A549 (cell line): ENCODE data around the gene PAXX. TPM values are rescaled to one million over a fixed set of nuclear protein-coding genes. Genes with fewer than 3 reads are reported as not detected.

Experiments used
- ATAC-seq, 2 experiments: fragments of 200-7000 bp in 1 of 2; fragments of >200 bp in 1 of 2; cut with Nextera tagmentation in 1 of 2; cut with Tn5 transposase in 1 of 2; 3 replicates each; pipeline versions ENCODE4 v1.8.0 to v1.9.1; 2018 to 2020; ENCODE audit warnings: mild to moderate bottlenecking in 1 of 2, moderate library complexity in 1 of 2
- CTCF ChIA-PET: fragments of 300-600 bp; sonication (Branson Sonifier 250); formaldehyde crosslinking; extraction: SDS; loops from one replicate; lab custom pipeline; 2021; ENCODE audit warnings: antibody characterized with exemption, inconsistent platforms; lab: Yijun Ruan, JAX
- POLR2A ChIA-PET: fragments of 350-600 bp; formaldehyde crosslinking; extraction: SDS; loops from one replicate; lab custom pipeline; 2021; ENCODE audit warnings: antibody characterized with exemption, inconsistent platforms; lab: Yijun Ruan, JAX
- DNase-seq, 2 experiments: peaks; one replicate each; pipeline versions ENCODE4 v3.0.0 to v3.0.0-alpha.2; 2011 to 2016; ENCODE audit warnings: low read depth in 1 of 2, low spot score in 1 of 2
- FAIRE-seq: peaks from 2 replicates; lab custom pipeline; 2011; peaks lifted over from hg19 to GRCh38; lab: Jason Lieb, UNC
- H3K27ac ChIP-seq, 2 experiments: fragments of >200 bp; sonication (Bioruptor Twin); formaldehyde crosslinking; 3 replicates each; pipeline ENCODE4 v1.5.1; 2016 to 2017
- H3K4me1 ChIP-seq: fragments of >200 bp; sonication (Bioruptor Twin); formaldehyde crosslinking; 3 replicates; pipeline ENCODE4 v1.6.1; 2016
- H3K4me2 ChIP-seq: fragments of >200 bp; sonication (Bioruptor Twin); formaldehyde crosslinking; 3 replicates; pipeline ENCODE4 v1.6.1; 2016
- H3K4me3 ChIP-seq: fragments of >200 bp; sonication (Bioruptor Twin); formaldehyde crosslinking; 3 replicates; pipeline ENCODE4 v1.5.1; 2016
- H3K9me3 ChIP-seq: fragments of >200 bp; sonication (Bioruptor Twin); formaldehyde crosslinking; 3 replicates; pipeline ENCODE4 v1.6.1; 2016
- BHLHE40 ChIP-seq: IDR thresholded peaks from 2 replicates; pipeline ENCODE4 v1.6.1; 2012; ENCODE audit warnings: low read depth, low read length, inconsistent platforms
- CBX8 ChIP-seq: fragments of 200-600 bp; sonication (generic); IDR thresholded peaks from 2 replicates; pipeline ENCODE4 v1.6.1; 2016
- FOSB ChIP-seq: fragments of 250-450 bp; sonication (Bioruptor Pico); IDR thresholded peaks from 2 replicates; pipeline ENCODE4 v1.5.0; 2020; ENCODE audit warnings: mild to moderate bottlenecking, moderate library complexity
- FOSL2 ChIP-seq, 2 experiments: fragments of 450-650 bp in 1 of 2; fragments of >200 bp in 1 of 2; sonication (Bioruptor Twin) in 1 of 2; formaldehyde crosslinking; IDR thresholded peaks; 2 replicates each; pipeline versions ENCODE4 v1.5.0 to v1.6.1; 2016 to 2020; ENCODE audit warnings: mild to moderate bottlenecking in 1 of 2, moderate library complexity in 1 of 2
- HOXA7 ChIP-seq: fragments of 250-450 bp; sonication (Bioruptor Pico); IDR thresholded peaks from 2 replicates; pipeline ENCODE4 v1.5.0; 2020; ENCODE audit warnings: mild to moderate bottlenecking, moderate library complexity
- JUNB ChIP-seq: fragments of >200 bp; sonication (Bioruptor Twin); formaldehyde crosslinking; IDR thresholded peaks from 2 replicates; pipeline ENCODE4 v1.6.1; 2016
- KDM1A ChIP-seq: fragments of 200-600 bp; sonication (generic); IDR thresholded peaks from 2 replicates; pipeline ENCODE4 v1.6.1; 2016; ENCODE audit warnings: low read depth, mild to moderate bottlenecking
- POLR2A ChIP-seq: IDR thresholded peaks from 2 replicates; pipeline ENCODE4 v1.6.1; 2012; ENCODE audit warnings: mild to moderate bottlenecking, low read length
- POLR2AphosphoS2 ChIP-seq: conservative IDR thresholded peaks from 2 replicates; pipeline ENCODE4 v1.6.1; 2012; ENCODE audit warnings: low read length, improper control_type of control experiment, inconsistent platforms
- RFX5 ChIP-seq: fragments of 450-650 bp; IDR thresholded peaks from 2 replicates; pipeline ENCODE4 v1.7.1; 2014; ENCODE audit warnings: antibody characterized with exemption, mild to moderate bottlenecking, moderate library complexity
- RNF2 ChIP-seq: fragments of 200-600 bp; sonication (generic); IDR thresholded peaks from 2 replicates; pipeline ENCODE4 v1.6.1; 2016; ENCODE audit warnings: low read depth, mild to moderate bottlenecking, antibody characterized with exemption, moderate library complexity, borderline replicate concordance
- ZSCAN20 ChIP-seq: fragments of 250-450 bp; sonication (Bioruptor Pico); IDR thresholded peaks from 2 replicates; pipeline ENCODE4 v1.8.0; 2022; ENCODE audit warnings: mild to moderate bottlenecking, moderate library complexity
- WGBS: methylation state at CpG from one replicate; pipeline ENCODE4 v1.1.6; 2017; ENCODE audit errors: missing lambda C conversion rate; 5-methylcytosine and 5-hydroxymethylcytosine counted together
- polyA plus RNA-seq, 4 experiments: library from polyadenylated mRNA; depleted of rRNA in 3 of 4; stranded (reverse); fragments of >200 nt; fragmentation: RNase III in 1 of 4; extraction: RNeasy Plus Mini Kit Qiagen cat#74134 plus additional on column Dnase treatment in 1 of 4; gene quantifications; 2 replicates in 3 of 4; 3 replicates in 1 of 4; pipeline ENCODE4 v1.2.3, GENCODE V29; 2011 to 2017
- TF ChIP-seq, protein P1 (sequence below): fragments of 250-450 bp; sonication (Bioruptor Pico); IDR thresholded peaks from 2 replicates; pipeline ENCODE4 v1.5.0; 2021; ENCODE audit warnings: mild to moderate bottlenecking, moderate library complexity, borderline replicate concordance
- TF ChIP-seq, protein P2 (sequence below): fragments of 200-600 bp; sonication (generic); IDR thresholded peaks from 2 replicates; pipeline ENCODE4 v1.6.1; 2016; ENCODE audit warnings: antibody characterized with exemption, mild to moderate bottlenecking, moderate library complexity
- TF ChIP-seq, protein P3 (sequence below): fragments of 450-650 bp; IDR thresholded peaks from 2 replicates; pipeline ENCODE4 v1.6.1; 2014; ENCODE audit warnings: antibody characterized with exemption
- TF ChIP-seq, protein P4 (sequence below): IDR thresholded peaks from 2 replicates; pipeline ENCODE4 v1.6.1; 2012

The PAXX gene
- polyA plus RNA-seq, 2 of the 4 experiments (the other 2 are of a cell fraction) = 15.6 to 53.2 TPM

DNA sequence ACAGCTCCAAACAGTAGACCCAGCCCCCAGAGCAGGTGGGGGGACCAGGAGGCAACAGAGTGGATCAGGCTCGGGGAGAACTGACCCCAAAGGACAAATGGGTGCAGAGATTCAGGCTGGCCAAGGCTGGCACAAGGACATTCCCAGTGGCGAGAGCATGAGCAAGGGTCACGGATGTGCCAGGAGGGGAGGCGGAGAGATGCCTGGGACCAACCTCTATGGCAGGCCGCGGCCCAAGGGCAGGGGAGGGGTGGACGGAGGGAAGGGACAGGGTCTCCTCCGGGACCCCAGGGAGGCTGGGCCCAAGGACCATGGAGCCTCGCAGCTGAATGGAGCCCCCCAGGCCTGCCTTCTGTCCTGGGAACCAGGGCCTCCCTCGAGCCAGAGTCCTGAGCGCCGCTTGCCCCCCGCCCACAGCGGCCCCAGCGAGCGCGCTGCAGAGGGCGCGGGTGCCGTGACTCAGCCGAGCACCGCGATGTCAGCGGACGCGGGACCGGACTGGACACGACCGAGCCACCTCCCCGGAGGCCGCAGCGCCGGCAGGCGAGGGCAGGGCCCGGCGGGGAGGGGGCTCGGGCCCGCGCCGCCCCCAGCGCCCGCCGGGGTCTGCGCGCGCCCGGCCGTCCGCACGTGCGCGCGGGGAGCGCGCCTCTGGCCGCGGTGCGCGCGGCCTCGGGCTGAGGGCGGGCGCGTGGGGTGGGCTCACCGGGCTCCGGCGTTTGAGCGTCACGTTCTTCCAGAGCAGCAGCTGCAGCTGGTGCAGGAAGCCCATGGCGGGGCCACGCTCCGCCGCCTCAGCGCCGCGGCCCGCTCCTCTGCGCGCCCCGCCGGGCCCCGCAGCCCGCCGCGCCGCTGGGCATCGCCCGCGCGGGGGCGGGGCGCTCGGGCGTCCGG, 35.4 kb downstream of the PAXX start, which contains the start of gene ABCA2:
Gene ABCA2, minus strand, starts transcription at position 869 of the 894 bp plus-strand sequence. Its CDS starts 97 bp downstream, at position 772.
- peak; percentile 2 to 4; a peak in 3 of 6 replicates for ATAC-seq
- WGBS = 7% methylated on average over 30 of the region's 95 CpGs
- Histone ChIP-seq H3K9me3 (no peaks in the 10 kb centered on the region), H3K27ac (peak within 1 kb of the TSS; percentile 82 to 92), H3K4me1 (peaks cover 28% of the 10 kb centered on the region), H3K4me3 (peak within 1 kb of the TSS; percentile 74), H3K4me2 (peak within 1 kb of the TSS; percentile 100)
- TF ChIP-seq, protein P1, sequence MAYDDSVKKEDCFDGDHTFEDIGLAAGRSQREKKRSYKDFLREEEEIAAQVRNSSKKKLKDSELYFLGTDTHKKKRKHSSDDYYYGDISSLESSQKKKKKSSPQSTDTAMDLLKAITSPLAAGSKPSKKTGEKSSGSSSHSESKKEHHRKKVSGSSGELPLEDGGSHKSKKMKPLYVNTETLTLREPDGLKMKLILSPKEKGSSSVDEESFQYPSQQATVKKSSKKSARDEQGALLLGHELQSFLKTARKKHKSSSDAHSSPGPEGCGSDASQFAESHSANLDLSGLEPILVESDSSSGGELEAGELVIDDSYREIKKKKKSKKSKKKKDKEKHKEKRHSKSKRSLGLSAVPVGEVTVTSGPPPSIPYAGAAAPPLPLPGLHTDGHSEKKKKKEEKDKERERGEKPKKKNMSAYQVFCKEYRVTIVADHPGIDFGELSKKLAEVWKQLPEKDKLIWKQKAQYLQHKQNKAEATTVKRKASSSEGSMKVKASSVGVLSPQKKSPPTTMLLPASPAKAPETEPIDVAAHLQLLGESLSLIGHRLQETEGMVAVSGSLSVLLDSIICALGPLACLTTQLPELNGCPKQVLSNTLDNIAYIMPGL (CRISPR knock-in tag) = no peak
- TF ChIP-seq, protein P2, sequence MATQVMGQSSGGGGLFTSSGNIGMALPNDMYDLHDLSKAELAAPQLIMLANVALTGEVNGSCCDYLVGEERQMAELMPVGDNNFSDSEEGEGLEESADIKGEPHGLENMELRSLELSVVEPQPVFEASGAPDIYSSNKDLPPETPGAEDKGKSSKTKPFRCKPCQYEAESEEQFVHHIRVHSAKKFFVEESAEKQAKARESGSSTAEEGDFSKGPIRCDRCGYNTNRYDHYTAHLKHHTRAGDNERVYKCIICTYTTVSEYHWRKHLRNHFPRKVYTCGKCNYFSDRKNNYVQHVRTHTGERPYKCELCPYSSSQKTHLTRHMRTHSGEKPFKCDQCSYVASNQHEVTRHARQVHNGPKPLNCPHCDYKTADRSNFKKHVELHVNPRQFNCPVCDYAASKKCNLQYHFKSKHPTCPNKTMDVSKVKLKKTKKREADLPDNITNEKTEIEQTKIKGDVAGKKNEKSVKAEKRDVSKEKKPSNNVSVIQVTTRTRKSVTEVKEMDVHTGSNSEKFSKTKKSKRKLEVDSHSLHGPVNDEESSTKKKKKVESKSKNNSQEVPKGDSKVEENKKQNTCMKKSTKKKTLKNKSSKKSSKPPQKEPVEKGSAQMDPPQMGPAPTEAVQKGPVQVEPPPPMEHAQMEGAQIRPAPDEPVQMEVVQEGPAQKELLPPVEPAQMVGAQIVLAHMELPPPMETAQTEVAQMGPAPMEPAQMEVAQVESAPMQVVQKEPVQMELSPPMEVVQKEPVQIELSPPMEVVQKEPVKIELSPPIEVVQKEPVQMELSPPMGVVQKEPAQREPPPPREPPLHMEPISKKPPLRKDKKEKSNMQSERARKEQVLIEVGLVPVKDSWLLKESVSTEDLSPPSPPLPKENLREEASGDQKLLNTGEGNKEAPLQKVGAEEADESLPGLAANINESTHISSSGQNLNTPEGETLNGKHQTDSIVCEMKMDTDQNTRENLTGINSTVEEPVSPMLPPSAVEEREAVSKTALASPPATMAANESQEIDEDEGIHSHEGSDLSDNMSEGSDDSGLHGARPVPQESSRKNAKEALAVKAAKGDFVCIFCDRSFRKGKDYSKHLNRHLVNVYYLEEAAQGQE = no peak
- TF ChIP-seq KDM1A (no peak), HOXA7 (CRISPR knock-in tag) (no peak), RNF2 (no peak), RFX5 (no peak), FOSB (CRISPR knock-in tag) (no peak), BHLHE40 (no peak), ZSCAN20 (CRISPR knock-in tag) (no peak), FOSL2 (IDR thresholded peaks at IDR 0.05) (no peak), FOSL2 (CRISPR knock-in tag; IDR thresholded peaks at IDR 0.05) (peak; percentile 30; the same call in 1 of the 2 replicates), JUNB (no peak), CBX8 (no peak), POLR2AphosphoS2 (no peak), POLR2A (peak; percentile 32)
- TF ChIP-seq, protein P3, sequence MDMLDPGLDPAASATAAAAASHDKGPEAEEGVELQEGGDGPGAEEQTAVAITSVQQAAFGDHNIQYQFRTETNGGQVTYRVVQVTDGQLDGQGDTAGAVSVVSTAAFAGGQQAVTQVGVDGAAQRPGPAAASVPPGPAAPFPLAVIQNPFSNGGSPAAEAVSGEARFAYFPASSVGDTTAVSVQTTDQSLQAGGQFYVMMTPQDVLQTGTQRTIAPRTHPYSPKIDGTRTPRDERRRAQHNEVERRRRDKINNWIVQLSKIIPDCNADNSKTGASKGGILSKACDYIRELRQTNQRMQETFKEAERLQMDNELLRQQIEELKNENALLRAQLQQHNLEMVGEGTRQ = no peak
- TF ChIP-seq, protein P4, sequence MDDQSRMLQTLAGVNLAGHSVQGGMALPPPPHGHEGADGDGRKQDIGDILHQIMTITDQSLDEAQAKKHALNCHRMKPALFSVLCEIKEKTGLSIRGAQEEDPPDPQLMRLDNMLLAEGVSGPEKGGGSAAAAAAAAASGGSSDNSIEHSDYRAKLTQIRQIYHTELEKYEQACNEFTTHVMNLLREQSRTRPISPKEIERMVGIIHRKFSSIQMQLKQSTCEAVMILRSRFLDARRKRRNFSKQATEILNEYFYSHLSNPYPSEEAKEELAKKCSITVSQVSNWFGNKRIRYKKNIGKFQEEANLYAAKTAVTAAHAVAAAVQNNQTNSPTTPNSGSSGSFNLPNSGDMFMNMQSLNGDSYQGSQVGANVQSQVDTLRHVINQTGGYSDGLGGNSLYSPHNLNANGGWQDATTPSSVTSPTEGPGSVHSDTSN = no peak
- no peak for DNase-seq
- ChIA-PET POLR2A (interaction anchor here (1.9 kb wide), 1 partner anchor 19 kb away, joined by 5 read pairs; the partner anchor contains the start of gene NPDC1), CTCF (interaction anchor here (0.6 to 20.4 kb wide), 26 partner anchors 9 to 339 kb away, joined by 3 to 282 read pairs (median 7); partner anchors contain the start of genes C8G, CLIC3, ENTPD2 and FBXW5)
- FAIRE-seq = no peak
